IPS-18a (cell line): Measurements from ENCODE around the gene CHI3L1.

Experiments
- H3K27ac ChIP-seq: one replicate; pipeline ENCODE4 v1.5.1; 2013; ENCODE audit warnings: low read length
- H3K27me3 ChIP-seq: one replicate; pipeline ENCODE4 v1.6.1; 2013; ENCODE audit warnings: mild to moderate bottlenecking, low read length; ENCODE audit not compliant: control insufficient read depth, insufficient read depth
- H3K36me3 ChIP-seq: one replicate; pipeline ENCODE4 v1.6.1; 2013; ENCODE audit warnings: low read depth, low read length; ENCODE audit not compliant: control insufficient read depth
- H3K4me1 ChIP-seq: one replicate; pipeline ENCODE4 v1.6.1; 2013; ENCODE audit warnings: low read depth, low read length; ENCODE audit not compliant: control insufficient read depth
- H3K4me3 ChIP-seq: one replicate; pipeline ENCODE4 v1.5.1; 2013; ENCODE audit warnings: low read length
- H3K9ac ChIP-seq: one replicate; pipeline ENCODE4 v1.6.1; 2013; ENCODE audit warnings: mild to moderate bottlenecking, low read length, moderate library complexity
- H3K9me3 ChIP-seq: one replicate; pipeline ENCODE4 v1.6.1; 2013; ENCODE audit warnings: low read depth, low read length; ENCODE audit not compliant: control insufficient read depth

CHI3L1 gene

DNA sequence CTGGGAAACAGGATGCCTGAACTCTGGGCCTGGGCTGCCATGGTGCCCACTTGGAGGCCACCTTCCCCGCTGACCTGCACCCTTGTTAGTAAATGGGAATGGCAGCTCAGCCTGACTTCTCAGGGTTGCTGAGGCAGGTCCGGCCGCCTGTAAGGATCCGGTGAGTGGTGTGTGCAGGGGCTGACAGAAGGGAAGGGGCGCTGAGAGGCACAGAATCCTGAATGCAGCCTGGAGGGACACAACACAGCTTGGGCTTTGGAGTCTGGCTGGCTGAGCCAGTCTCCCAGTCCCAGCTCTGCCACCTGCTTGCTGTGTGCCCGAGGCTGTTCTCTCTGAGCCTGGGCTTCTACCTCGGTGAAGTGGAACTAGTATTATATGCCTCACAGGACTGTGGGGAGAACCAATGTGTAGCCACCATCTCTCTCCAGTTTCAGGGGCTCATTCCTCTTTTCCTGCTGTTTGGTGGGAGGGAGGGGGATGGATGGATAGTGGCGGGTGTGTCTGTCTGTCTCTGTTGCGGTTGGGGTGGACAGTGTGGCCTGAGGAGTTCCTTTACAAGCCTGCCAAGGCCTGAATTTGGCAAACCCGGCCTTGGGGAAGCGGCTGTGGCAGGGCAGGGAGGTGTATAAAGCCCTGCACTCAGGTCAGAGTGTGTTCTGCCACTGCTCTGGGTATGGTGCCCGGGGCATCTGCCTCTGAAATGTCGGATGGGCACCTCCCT lies 41.0 kb downstream of the CHI3L1 start:
- no peaks in the 10 kb centered on the region for H3K36me3 ChIP-seq
- H3K4me3 ChIP-seq, result no peak overlapping the region
- no peak overlapping the region for H3K9ac ChIP-seq
- peaks cover 20% of the 10 kb centered on the region for H3K4me1 ChIP-seq
- no peak overlapping the region for H3K27ac ChIP-seq
- H3K9me3 ChIP-seq, result no peaks in the 10 kb centered on the region
- no peaks in the 10 kb centered on the region for H3K27me3 ChIP-seq

GRCh38 chr1:203144661-203145060 lies 41.8 kb downstream of the CHI3L1 start:
- Histone ChIP-seq H3K9me3 (no peaks in the 10 kb centered on the region), H3K27ac (no peak overlapping the region), H3K9ac (no peak overlapping the region), H3K4me3 (no peak overlapping the region), H3K27me3 (no peaks in the 10 kb centered on the region), H3K4me1 (peaks cover 20% of the 10 kb centered on the region), H3K36me3 (no peaks in the 10 kb centered on the region)

DNA sequence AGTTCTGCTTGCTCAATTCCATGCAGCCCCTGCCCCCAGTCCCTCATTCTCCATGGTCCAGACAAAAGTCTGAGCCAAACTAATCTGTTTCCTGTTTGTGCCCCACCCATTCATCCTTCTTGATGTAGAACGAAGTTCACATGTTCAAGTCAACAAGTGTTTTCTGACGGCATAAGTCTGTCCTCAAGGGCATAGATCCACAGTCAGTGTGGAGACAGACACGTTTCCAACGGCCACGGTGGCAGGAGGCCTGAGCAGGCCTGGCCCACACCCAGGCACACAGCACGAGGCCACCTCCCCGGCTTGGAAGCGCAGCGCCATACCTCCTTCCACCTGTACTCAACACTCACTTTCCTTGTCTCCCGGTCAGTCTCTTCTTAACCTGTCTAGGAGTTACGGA lies 42.9 kb downstream of the CHI3L1 start:
- H3K27me3 ChIP-seq, result no peaks in the 10 kb centered on the region
- H3K27ac ChIP-seq, result no peak overlapping the region
- peaks cover 20% of the 10 kb centered on the region for H3K4me1 ChIP-seq
- H3K4me3 ChIP-seq, result no peak overlapping the region
- H3K9me3 ChIP-seq, result no peaks in the 10 kb centered on the region
- no peaks in the 10 kb centered on the region for H3K36me3 ChIP-seq
- H3K9ac ChIP-seq, result no peak overlapping the region

GRCh38 chr1:203142684-203143408 lies 43.7 kb downstream of the CHI3L1 start:
- Histone ChIP-seq H3K4me1 (peaks cover 13% of the 10 kb centered on the region), H3K36me3 (no peaks in the 10 kb centered on the region), H3K9me3 (no peaks in the 10 kb centered on the region), H3K27me3 (no peaks in the 10 kb centered on the region), H3K4me3 (no peak overlapping the region), H3K27ac (no peak overlapping the region), H3K9ac (no peak overlapping the region)

DNA sequence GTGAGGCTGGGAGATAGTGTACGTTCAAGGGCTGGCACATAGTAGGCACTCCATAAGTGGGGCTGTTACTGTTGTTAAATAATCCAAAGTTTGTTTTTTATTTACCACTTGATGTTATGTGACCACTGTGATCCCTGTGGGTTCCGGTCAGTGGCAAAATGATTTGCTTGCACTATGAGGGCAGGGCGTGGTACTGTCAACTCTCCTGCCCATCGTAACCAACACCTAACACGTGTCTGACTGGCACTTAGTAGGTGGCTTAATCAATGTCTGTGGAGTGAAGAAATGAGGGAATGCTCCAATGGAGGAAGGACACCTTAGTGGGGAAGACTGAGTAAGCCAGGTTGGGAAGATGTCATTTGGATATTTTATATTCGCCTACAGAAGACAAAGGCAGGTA lies 44.4 kb downstream of the CHI3L1 start:
- Histone ChIP-seq H3K4me3 (no peak overlapping the region), H3K4me1 (peaks cover 6% of the 10 kb centered on the region), H3K36me3 (no peaks in the 10 kb centered on the region), H3K27ac (no peak overlapping the region), H3K9me3 (no peaks in the 10 kb centered on the region), H3K27me3 (no peaks in the 10 kb centered on the region), H3K9ac (no peak overlapping the region)

GRCh38 chr1:203140743-203141520 lies 45.6 kb downstream of the CHI3L1 start:
- H3K4me3 ChIP-seq, result no peak overlapping the region
- H3K9me3 ChIP-seq, result no peaks in the 10 kb centered on the region
- H3K9ac ChIP-seq, result no peak overlapping the region
- H3K27ac ChIP-seq, result no peak overlapping the region
- no peaks in the 10 kb centered on the region for H3K4me1 ChIP-seq
- H3K27me3 ChIP-seq, result no peaks in the 10 kb centered on the region
- no peaks in the 10 kb centered on the region for H3K36me3 ChIP-seq

GRCh38 chr1:203139976-203140475 lies 46.5 kb downstream of the CHI3L1 start:
- H3K9ac ChIP-seq, result no peak overlapping the region
- no peaks in the 10 kb centered on the region for H3K4me1 ChIP-seq
- H3K27me3 ChIP-seq, result no peaks in the 10 kb centered on the region

GRCh38 chr1:203138066-203138465 lies 48.4 kb downstream of the CHI3L1 start:
- no peak overlapping the region for H3K9ac ChIP-seq
- no peaks in the 10 kb centered on the region for H3K9me3 ChIP-seq
- no peak overlapping the region for H3K4me3 ChIP-seq
- peaks cover 4% of the 10 kb centered on the region for H3K4me1 ChIP-seq
- no peaks in the 10 kb centered on the region for H3K27me3 ChIP-seq
- no peaks in the 10 kb centered on the region for H3K36me3 ChIP-seq
- H3K27ac ChIP-seq, result no peak overlapping the region

More at GRCh38 chr1:203139976-203140475, 46.5 kb downstream of the CHI3L1 start:
- no peak overlapping the region for H3K27ac ChIP-seq
- no peak overlapping the region for H3K4me3 ChIP-seq
- H3K36me3 ChIP-seq, result no peaks in the 10 kb centered on the region
- H3K9me3 ChIP-seq, result no peaks in the 10 kb centered on the region

DNA sequence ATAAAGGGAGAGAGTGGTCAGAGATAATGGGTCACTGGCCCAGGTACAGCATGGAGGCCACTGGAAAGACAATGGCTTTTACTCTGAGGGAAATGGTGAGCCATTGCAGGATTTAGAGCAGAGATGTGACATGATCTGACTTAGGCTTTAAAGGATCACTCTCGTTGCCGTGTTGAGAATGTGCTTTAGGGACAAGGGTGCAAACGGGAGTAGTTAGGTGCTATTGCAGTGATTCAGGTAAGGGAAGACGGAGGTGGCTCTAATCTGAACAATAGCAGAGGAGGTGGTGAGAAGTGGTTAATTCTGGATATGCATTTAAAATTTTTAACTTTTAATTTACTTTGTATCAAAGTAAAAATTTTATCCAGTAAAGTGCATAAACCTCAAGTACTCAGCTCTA lies 49.2 kb downstream of the CHI3L1 start:
- Histone ChIP-seq H3K9me3 (no peaks in the 10 kb centered on the region), H3K36me3 (no peaks in the 10 kb centered on the region), H3K27ac (no peak overlapping the region), H3K4me1 (peaks cover 4% of the 10 kb centered on the region), H3K9ac (no peak overlapping the region), H3K27me3 (no peaks in the 10 kb centered on the region), H3K4me3 (no peak overlapping the region)

GRCh38 chr1:203136409-203137042 lies 50.0 kb downstream of the CHI3L1 start:
- Histone ChIP-seq H3K4me1 (peaks cover 4% of the 10 kb centered on the region), H3K36me3 (no peaks in the 10 kb centered on the region), H3K9ac (no peak overlapping the region), H3K27me3 (no peaks in the 10 kb centered on the region), H3K9me3 (no peaks in the 10 kb centered on the region), H3K27ac (no peak overlapping the region), H3K4me3 (no peak overlapping the region)

- Histone ChIP-seq H3K9ac (no peak overlapping the region), H3K4me1 (peaks cover 4% of the 10 kb centered on the region), H3K9me3 (no peaks in the 10 kb centered on the region), H3K27me3 (no peaks in the 10 kb centered on the region), H3K4me3 (no peak overlapping the region), H3K36me3 (no peaks in the 10 kb centered on the region), H3K27ac (no peak overlapping the region)
Measured at GRCh38 chr1:203135636-203136305, 50.7 kb downstream of the CHI3L1 start.
